ENCODE data around the gene BPI. TPM values are rescaled to one million over a fixed set of nuclear protein-coding genes. Genes with fewer than 3 reads are reported as not detected.
"Not testable (repeated sequence)": the region's sequence is repeated elsewhere in the genome, so short reads cannot be mapped to it uniquely, and the experiment has no call there.

The BPI gene
- total RNA-seq, 4 donors from 2014 or later, result not detected

- TF ChIP-seq POLR2AphosphoS5 (IDR thresholded peaks at IDR 0.05), result no peak
Observed at GRCh38 chr20:38278131-38278530, 25.8 kb upstream of the BPI start.

GRCh38 chr20:38278763-38279162 lies 25.2 kb upstream of the BPI start:
- intact Hi-C loops (cut with DNase I; ENCODE audit: low total_unique reads) (no loop called here), in situ Hi-C loops (cut with MboI; ENCODE audit: low pct_ligation_motif_present in 1 of 4, low pct_unique_long_range_greater_than_20kb in 1 of 4, low sequenced_read_pairs in 3 of 4) (no loop called here)
- 70 to 96% methylated on average over 2 of the region's 2 CpGs for WGBS, 2 donors (ENCODE audit: low coverage in 1 of 2)
- TF ChIP-seq POLR2AphosphoS5 (IDR thresholded peaks at IDR 0.05) (no peak), POLR2A (IDR thresholded peaks at IDR 0.05) (no peak), EP300 (IDR thresholded peaks at IDR 0.05; ENCODE audit: low read depth) (no peak)
- TF ChIP-seq, protein P1, sequence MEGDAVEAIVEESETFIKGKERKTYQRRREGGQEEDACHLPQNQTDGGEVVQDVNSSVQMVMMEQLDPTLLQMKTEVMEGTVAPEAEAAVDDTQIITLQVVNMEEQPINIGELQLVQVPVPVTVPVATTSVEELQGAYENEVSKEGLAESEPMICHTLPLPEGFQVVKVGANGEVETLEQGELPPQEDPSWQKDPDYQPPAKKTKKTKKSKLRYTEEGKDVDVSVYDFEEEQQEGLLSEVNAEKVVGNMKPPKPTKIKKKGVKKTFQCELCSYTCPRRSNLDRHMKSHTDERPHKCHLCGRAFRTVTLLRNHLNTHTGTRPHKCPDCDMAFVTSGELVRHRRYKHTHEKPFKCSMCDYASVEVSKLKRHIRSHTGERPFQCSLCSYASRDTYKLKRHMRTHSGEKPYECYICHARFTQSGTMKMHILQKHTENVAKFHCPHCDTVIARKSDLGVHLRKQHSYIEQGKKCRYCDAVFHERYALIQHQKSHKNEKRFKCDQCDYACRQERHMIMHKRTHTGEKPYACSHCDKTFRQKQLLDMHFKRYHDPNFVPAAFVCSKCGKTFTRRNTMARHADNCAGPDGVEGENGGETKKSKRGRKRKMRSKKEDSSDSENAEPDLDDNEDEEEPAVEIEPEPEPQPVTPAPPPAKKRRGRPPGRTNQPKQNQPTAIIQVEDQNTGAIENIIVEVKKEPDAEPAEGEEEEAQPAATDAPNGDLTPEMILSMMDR (IDR thresholded peaks at IDR 0.05), result no peak
- Histone ChIP-seq H3K4me1 (peaks cover 0 to 5% (median 0%) of the 10 kb centered on the region in 4 donors), H3K27me3 (no peaks in the 10 kb centered on the region), H3K27ac (no peak overlapping the region), H3K9me3 (no peaks in the 10 kb centered on the region), H3K4me3 (no peak overlapping the region), H3K36me3 (no peaks in the 10 kb centered on the region)
- DNase-seq, result no peak

More at GRCh38 chr20:38278131-38278530, 25.8 kb upstream of the BPI start:
- no peaks in the 10 kb centered on the region for H3K9me3 ChIP-seq
- no peak for DNase-seq
- in situ Hi-C loops (cut with MboI; ENCODE audit: low pct_ligation_motif_present in 1 of 4, low pct_unique_long_range_greater_than_20kb in 1 of 4, low sequenced_read_pairs in 3 of 4), result no loop called here
- no peaks in the 10 kb centered on the region for H3K36me3 ChIP-seq
- 70% methylated on average over 14 of the region's 14 CpGs; no CpG with 5 or more reads in 1 of the 2 donors for WGBS, 2 donors (ENCODE audit: low coverage in 1 of 2)
- H3K4me3 ChIP-seq, result no peak overlapping the region
- H3K27me3 ChIP-seq, result no peaks in the 10 kb centered on the region
- H3K27ac ChIP-seq, result peak overlapping the region in 2 of 4 donors; percentile 2 to 4
- intact Hi-C loops (cut with DNase I; ENCODE audit: low total_unique reads), result no loop called here
- peaks cover 0 to 5% (median 0%) of the 10 kb centered on the region in 4 donors for H3K4me1 ChIP-seq

DNA sequence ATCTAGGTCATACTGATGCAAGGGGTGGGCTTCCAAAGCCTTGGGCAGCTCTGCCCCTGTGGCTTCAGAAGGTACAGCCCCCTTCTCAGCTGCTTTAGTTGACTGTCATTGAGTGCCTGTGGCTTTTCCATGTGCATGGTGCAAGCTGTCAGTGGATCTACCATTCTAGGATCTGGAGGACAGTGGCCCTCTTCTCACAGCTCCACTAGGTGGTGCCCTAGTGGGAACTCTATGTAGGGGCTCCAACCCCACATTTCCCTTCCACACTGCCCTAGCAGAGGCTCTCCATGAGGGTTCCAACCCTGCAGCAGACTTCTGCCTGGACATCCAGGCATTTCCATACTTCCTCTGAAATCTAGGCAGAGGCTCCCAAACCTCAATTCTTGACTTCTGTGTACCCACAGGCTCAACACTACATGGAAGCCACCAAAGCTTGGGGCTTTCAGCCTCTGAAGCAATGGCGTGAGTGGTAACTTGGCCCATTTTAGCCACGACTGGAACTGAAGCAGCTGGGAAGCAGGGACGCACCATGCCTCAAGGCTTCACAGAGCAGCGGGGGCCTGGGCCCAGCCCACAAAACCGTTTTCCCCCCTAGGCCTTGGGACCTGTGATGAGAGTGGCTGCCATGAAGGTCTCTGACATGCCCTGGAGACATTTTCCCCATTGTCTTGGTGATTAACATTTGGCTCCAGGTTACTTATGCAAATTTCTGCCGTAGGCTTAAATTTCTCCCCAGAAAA lies 22.6 kb upstream of the BPI start:
- DNase-seq; H3K4me3 ChIP-seq; in situ Hi-C loops (cut with MboI; ENCODE audit: low pct_ligation_motif_present in 1 of 4, low pct_unique_long_range_greater_than_20kb in 1 of 4, low sequenced_read_pairs in 3 of 4); H3K4me1 ChIP-seq; H3K9me3 ChIP-seq; H3K36me3 ChIP-seq; H3K27ac ChIP-seq; H3K27me3 ChIP-seq; intact Hi-C loops (cut with DNase I; ENCODE audit: low total_unique reads): not testable (repeated sequence)
- 85 to 86% methylated on average over 1 to 6 of the region's 6 CpGs for WGBS, 2 donors (ENCODE audit: low coverage in 1 of 2)

GRCh38 chr20:38283236-38283635 lies 20.7 kb upstream of the BPI start:
- Histone ChIP-seq H3K4me3 (no peak overlapping the region), H3K9me3 (no peaks in the 10 kb centered on the region), H3K27ac (no peak overlapping the region), H3K4me1 (peaks cover 0 to 5% (median 0%) of the 10 kb centered on the region in 4 donors), H3K36me3 (no peaks in the 10 kb centered on the region), H3K27me3 (peaks cover 8% of the 10 kb centered on the region)
- intact Hi-C loops (cut with DNase I; ENCODE audit: low total_unique reads) (no loop called here), in situ Hi-C loops (cut with MboI; ENCODE audit: low pct_ligation_motif_present in 1 of 4, low pct_unique_long_range_greater_than_20kb in 1 of 4, low sequenced_read_pairs in 3 of 4) (no loop called here)
- no peak for DNase-seq
- WGBS, 2 donors (ENCODE audit: low coverage in 1 of 2), result 91% methylated on average over 2 of the region's 2 CpGs; no CpG with 5 or more reads in 1 of the 2 donors
- TF ChIP-seq EP300 (IDR thresholded peaks at IDR 0.05; ENCODE audit: low read depth), result no peak
- TF ChIP-seq POLR2A (IDR thresholded peaks at IDR 0.05), result no peak
- TF ChIP-seq, protein P1 (IDR thresholded peaks at IDR 0.05), result no peak
- TF ChIP-seq POLR2AphosphoS5 (IDR thresholded peaks at IDR 0.05), result no peak

- H3K27ac ChIP-seq; in situ Hi-C loops (cut with MboI; ENCODE audit: low pct_ligation_motif_present in 1 of 4, low pct_unique_long_range_greater_than_20kb in 1 of 4, low sequenced_read_pairs in 3 of 4); H3K27me3 ChIP-seq; intact Hi-C loops (cut with DNase I; ENCODE audit: low total_unique reads); H3K36me3 ChIP-seq; DNase-seq; H3K4me3 ChIP-seq; H3K9me3 ChIP-seq; H3K4me1 ChIP-seq: not testable (repeated sequence)
- WGBS, 2 donors (ENCODE audit: low coverage in 1 of 2), result 83% methylated on average over 7 of the region's 7 CpGs; no CpG with 5 or more reads in 1 of the 2 donors
Observed at GRCh38 chr20:38284066-38284650, 19.8 kb upstream of the BPI start.
